ENCODE results near the gene TMEM30B. TPM values are rescaled to one million over a fixed set of nuclear protein-coding genes. Genes with fewer than 3 reads are reported as not detected.

TMEM30B gene
- total and polyA plus RNA-seq, 8 donors: 11.2 to 52.2 (median 16.6) TPM

DNA sequence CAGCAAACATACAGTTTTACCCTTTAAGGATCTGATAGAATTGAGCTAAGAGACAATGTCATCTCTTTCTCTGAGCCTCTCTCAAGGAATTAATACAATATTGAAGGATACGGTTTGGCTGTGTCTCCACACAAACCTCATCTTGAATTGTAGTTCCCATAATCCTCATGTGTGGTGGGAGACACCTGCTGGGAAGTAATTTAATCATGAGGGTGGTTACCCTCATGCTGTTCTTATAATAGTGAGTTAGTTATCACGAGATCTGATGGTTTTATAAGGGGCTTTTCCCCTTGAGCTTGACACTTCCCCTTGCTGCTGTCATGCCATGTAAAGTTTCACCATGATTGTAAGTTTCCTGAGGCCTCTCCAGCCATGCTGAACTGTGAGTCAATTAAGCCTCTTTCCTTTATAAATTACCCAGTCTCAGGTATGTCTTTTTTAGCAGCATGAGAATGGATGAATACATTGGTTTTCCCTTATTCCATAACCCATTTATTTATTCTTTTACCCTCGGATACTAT lies 47.6 kb downstream of the TMEM30B start:
- 70 to 79% (median 73%) methylated on average over 3 of the region's 3 CpGs for WGBS, 5 donors
- TF ChIP-seq, protein P1, sequence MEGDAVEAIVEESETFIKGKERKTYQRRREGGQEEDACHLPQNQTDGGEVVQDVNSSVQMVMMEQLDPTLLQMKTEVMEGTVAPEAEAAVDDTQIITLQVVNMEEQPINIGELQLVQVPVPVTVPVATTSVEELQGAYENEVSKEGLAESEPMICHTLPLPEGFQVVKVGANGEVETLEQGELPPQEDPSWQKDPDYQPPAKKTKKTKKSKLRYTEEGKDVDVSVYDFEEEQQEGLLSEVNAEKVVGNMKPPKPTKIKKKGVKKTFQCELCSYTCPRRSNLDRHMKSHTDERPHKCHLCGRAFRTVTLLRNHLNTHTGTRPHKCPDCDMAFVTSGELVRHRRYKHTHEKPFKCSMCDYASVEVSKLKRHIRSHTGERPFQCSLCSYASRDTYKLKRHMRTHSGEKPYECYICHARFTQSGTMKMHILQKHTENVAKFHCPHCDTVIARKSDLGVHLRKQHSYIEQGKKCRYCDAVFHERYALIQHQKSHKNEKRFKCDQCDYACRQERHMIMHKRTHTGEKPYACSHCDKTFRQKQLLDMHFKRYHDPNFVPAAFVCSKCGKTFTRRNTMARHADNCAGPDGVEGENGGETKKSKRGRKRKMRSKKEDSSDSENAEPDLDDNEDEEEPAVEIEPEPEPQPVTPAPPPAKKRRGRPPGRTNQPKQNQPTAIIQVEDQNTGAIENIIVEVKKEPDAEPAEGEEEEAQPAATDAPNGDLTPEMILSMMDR (IDR thresholded peaks at IDR 0.05): no peak
- TF ChIP-seq POLR2A (IDR thresholded peaks at IDR 0.05) (no peak), POLR2AphosphoS5 (IDR thresholded peaks at IDR 0.05) (no peak), EP300 (IDR thresholded peaks at IDR 0.05) (no peak)
- Histone ChIP-seq H3K4me3 (no peak overlapping the region), H3K27me3 (no peaks in the 10 kb centered on the region), H3K9me3 (no peaks in the 10 kb centered on the region), H3K36me3 (no peaks in the 10 kb centered on the region), H3K27ac (no peak overlapping the region), H3K4me1 (peaks cover 0 to 6% (median 0%) of the 10 kb centered on the region in 4 donors)
- intact Hi-C loops (cut with DNase I; ENCODE audit: low total_unique reads): no loop called here
- no peak for DNase-seq

- Histone ChIP-seq H3K4me1 (peaks cover 0 to 6% (median 0%) of the 10 kb centered on the region in 4 donors), H3K27me3 (no peaks in the 10 kb centered on the region), H3K9me3 (no peaks in the 10 kb centered on the region), H3K27ac (no peak overlapping the region), H3K4me3 (no peak overlapping the region), H3K36me3 (no peaks in the 10 kb centered on the region)
- TF ChIP-seq EP300 (IDR thresholded peaks at IDR 0.05) (no peak), POLR2A (IDR thresholded peaks at IDR 0.05) (no peak), POLR2AphosphoS5 (IDR thresholded peaks at IDR 0.05) (no peak)
- TF ChIP-seq, protein P1 (IDR thresholded peaks at IDR 0.05): no peak
- 75 to 91% (median 88%) methylated on average over 4 of the region's 4 CpGs for WGBS, 5 donors
- intact Hi-C loops (cut with DNase I; ENCODE audit: low total_unique reads): no loop called here
- DNase-seq: no peak
Measured at GRCh38 chr14:61231810-61232209, 49.3 kb downstream of the TMEM30B start.

DNA sequence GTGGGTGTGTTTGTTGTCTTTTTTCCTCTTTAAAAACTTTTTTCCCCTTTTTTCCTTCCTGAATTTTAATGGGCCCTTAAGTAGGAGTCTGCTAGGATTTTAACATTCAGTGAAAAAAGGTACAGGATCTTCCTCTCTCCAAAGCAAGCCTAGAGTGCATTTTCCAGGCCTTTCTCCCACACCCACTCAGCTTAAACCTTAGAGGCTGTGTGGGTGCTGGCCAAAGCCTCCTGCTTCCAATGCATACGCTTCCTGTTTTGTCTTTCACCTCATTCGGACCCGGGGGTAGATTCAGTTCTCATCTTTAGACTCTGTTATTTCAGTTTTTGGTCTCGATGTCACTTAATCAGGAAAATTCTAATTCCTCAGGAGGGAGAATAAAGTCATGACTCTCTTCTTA lies 51.2 kb downstream of the TMEM30B start:
- intact Hi-C loops (cut with DNase I; ENCODE audit: low total_unique reads): no loop called here
- no peak for TF ChIP-seq POLR2AphosphoS5 (IDR thresholded peaks at IDR 0.05)
- TF ChIP-seq, protein P1 (IDR thresholded peaks at IDR 0.05): no peak
- TF ChIP-seq POLR2A (IDR thresholded peaks at IDR 0.05): no peak
- no peak for TF ChIP-seq EP300 (IDR thresholded peaks at IDR 0.05)

GRCh38 chr14:61229475-61229888 lies 51.7 kb downstream of the TMEM30B start:
- TF ChIP-seq POLR2AphosphoS5 (IDR thresholded peaks at IDR 0.05) (no peak), EP300 (IDR thresholded peaks at IDR 0.05) (no peak), POLR2A (IDR thresholded peaks at IDR 0.05) (no peak)
- TF ChIP-seq, protein P1 (IDR thresholded peaks at IDR 0.05): no peak
- Histone ChIP-seq H3K4me1 (peaks cover 0 to 6% (median 0%) of the 10 kb centered on the region in 4 donors), H3K27ac (peak overlapping the region in 3 of 5 donors; percentile 6 to 72 (median 8)), H3K27me3 (no peaks in the 10 kb centered on the region), H3K9me3 (no peaks in the 10 kb centered on the region), H3K4me3 (no peak overlapping the region), H3K36me3 (no peaks in the 10 kb centered on the region)
- DNase-seq: peak; percentile 20 to 46
- 37 to 54% (median 50%) methylated on average over 6 of the region's 6 CpGs for WGBS, 5 donors
- intact Hi-C loops (cut with DNase I; ENCODE audit: low total_unique reads): no loop called here

More for the DNA sequence above, 51.2 kb downstream of the TMEM30B start:
- DNase-seq: no peak
- Histone ChIP-seq H3K27ac (peak overlapping the region in 3 of 5 donors; percentile 6 to 41 (median 8)), H3K36me3 (no peaks in the 10 kb centered on the region), H3K9me3 (no peaks in the 10 kb centered on the region), H3K4me1 (peaks cover 0 to 6% (median 0%) of the 10 kb centered on the region in 4 donors), H3K27me3 (no peaks in the 10 kb centered on the region), H3K4me3 (no peak overlapping the region)
- WGBS, 5 donors: 51 to 62% (median 53%) methylated on average over 4 of the region's 4 CpGs
